GM23338 (cell line): ENCODE results near the gene UGT1A3. TPM values are rescaled to one million over a fixed set of nuclear protein-coding genes. Genes with fewer than 3 reads are reported as not detected.

Experiments used
- ATAC-seq: fragments of 200-7000 bp; cut with Tn5 transposase; 3 replicates; pipeline ENCODE4 v1.9.1; 2020
- DNase-seq: peaks from one replicate; pipeline ENCODE4 v3.0.0-alpha.2; 2015; ENCODE audit warnings: low spot score
- H2AFZ ChIP-seq: fragments of 200-600 bp; sonication (generic); 2 replicates; pipeline ENCODE4 v1.8.0; 2016; ENCODE audit warnings: antibody characterized with exemption, mild to moderate bottlenecking, moderate library complexity
- H3F3A ChIP-seq: fragments of 200-600 bp; sonication (generic); replicated peaks from 2 replicates; pipeline ENCODE4 v1.8.0; 2017; ENCODE audit warnings: antibody characterized with exemption, mixed run types, low read depth
- H3K27ac ChIP-seq: fragments of 200-600 bp; sonication (generic); 2 replicates; pipeline ENCODE4 v1.6.1; 2016; ENCODE audit warnings: low read depth
- H3K27me3 ChIP-seq: fragments of 200-600 bp; sonication (generic); 2 replicates; pipeline ENCODE4 v1.8.0; 2016; ENCODE audit warnings: mild to moderate bottlenecking, mixed run types, moderate library complexity; ENCODE audit not compliant: insufficient read depth
- H3K36me3 ChIP-seq: fragments of 200-600 bp; sonication (generic); 2 replicates; pipeline ENCODE4 v1.8.0; 2016; ENCODE audit warnings: mild to moderate bottlenecking; ENCODE audit not compliant: insufficient read depth
- H3K4me1 ChIP-seq: fragments of 200-600 bp; sonication (generic); 2 replicates; pipeline ENCODE4 v1.8.0; 2016; ENCODE audit warnings: mild to moderate bottlenecking, moderate library complexity; ENCODE audit not compliant: insufficient read depth
- H3K4me2 ChIP-seq: fragments of 200-600 bp; sonication (generic); 2 replicates; pipeline ENCODE4 v1.7.1; 2017; ENCODE audit warnings: mixed run types
- H3K4me3 ChIP-seq: fragments of 200-600 bp; sonication (generic); 2 replicates; pipeline ENCODE4 v1.6.1; 2016; ENCODE audit warnings: mixed run types
- H3K79me2 ChIP-seq: fragments of 200-600 bp; sonication (generic); replicated peaks from 2 replicates; pipeline ENCODE4 v1.8.0; 2017; ENCODE audit warnings: mild to moderate bottlenecking; ENCODE audit not compliant: insufficient read depth
- H3K9me2 ChIP-seq: fragments of 200-600 bp; sonication (generic); 2 replicates; pipeline ENCODE4 v1.8.0; 2017; ENCODE audit not compliant: insufficient read depth
- H4K20me1 ChIP-seq: fragments of 200-600 bp; sonication (generic); replicated peaks from 2 replicates; pipeline ENCODE4 v1.8.0; 2017; ENCODE audit warnings: mild to moderate bottlenecking; ENCODE audit not compliant: insufficient read depth
- H3K27ac Mint-ChIP-seq: 2 replicates; pipeline ENCODE4 v1.8.0; 2020; ENCODE audit warnings: inconsistent platforms, mild to moderate bottlenecking, moderate library complexity, mixed read lengths
- H3K27me3 Mint-ChIP-seq: 3 replicates; pipeline ENCODE4 v1.8.0; 2022; ENCODE audit warnings: low read depth, mild to moderate bottlenecking, moderate library complexity, mixed read lengths, inconsistent platforms; ENCODE audit not compliant: insufficient read depth, poor library complexity
- H3K36me3 Mint-ChIP-seq: 3 replicates; pipeline ENCODE4 v1.8.0; 2021; ENCODE audit warnings: low read depth, mild to moderate bottlenecking, inconsistent platforms, moderate library complexity, mixed read lengths
- H3K4me1 Mint-ChIP-seq: 3 replicates; pipeline ENCODE4 v1.8.0; 2020; ENCODE audit warnings: mild to moderate bottlenecking, inconsistent platforms, mixed read lengths
- H3K4me3 Mint-ChIP-seq: 3 replicates; pipeline ENCODE4 v1.8.0; 2021; ENCODE audit warnings: moderate library complexity, mild to moderate bottlenecking, inconsistent platforms, mixed read lengths
- H3K9me3 Mint-ChIP-seq: 3 replicates; pipeline ENCODE4 v1.8.0; 2020; ENCODE audit warnings: moderate library complexity, mild to moderate bottlenecking, inconsistent platforms, mixed read lengths
- CREB1 ChIP-seq: fragments of 250-450 bp; sonication (Bioruptor Pico); IDR thresholded peaks from 2 replicates; pipeline ENCODE4 v1.5.0; 2020; ENCODE audit warnings: low read depth, mild to moderate bottlenecking, moderate library complexity
- EZH2 ChIP-seq: fragments of 200-600 bp; sonication (generic); IDR thresholded peaks from one replicate; pipeline ENCODE4 v1.8.0; 2017; ENCODE audit warnings: antibody characterized with exemption, mild to moderate bottlenecking, low read depth; ENCODE audit not compliant: unreplicated experiment
- EZH2phosphoT487 ChIP-seq: fragments of 200-600 bp; sonication (generic); IDR thresholded peaks from one replicate; pipeline ENCODE4 v1.8.1; 2018; ENCODE audit warnings: antibody characterized with exemption; ENCODE audit not compliant: unreplicated experiment
- JUNB ChIP-seq: IDR thresholded peaks from one replicate; pipeline ENCODE4 v1.6.1; 2016; ENCODE audit warnings: antibody characterized with exemption; ENCODE audit not compliant: unreplicated experiment
- NANOG ChIP-seq: IDR thresholded peaks from 2 replicates; pipeline ENCODE4 v1.6.1; 2016; ENCODE audit warnings: antibody characterized with exemption, borderline replicate concordance
- POLR2AphosphoS5 ChIP-seq: IDR thresholded peaks from 2 replicates; pipeline ENCODE4 v1.6.1; 2016; ENCODE audit warnings: antibody characterized with exemption, low read depth
- STAT1 ChIP-seq: IDR thresholded peaks from one replicate; pipeline ENCODE4 v1.6.1; 2016; ENCODE audit warnings: antibody characterized with exemption; ENCODE audit not compliant: unreplicated experiment
- ZNF114 ChIP-seq: fragments of 250-450 bp; sonication (Bioruptor Pico); IDR thresholded peaks from 2 replicates; pipeline ENCODE4 v1.5.0; 2020; ENCODE audit warnings: mild to moderate bottlenecking, moderate library complexity
- ZNF331 ChIP-seq: fragments of 250-450 bp; sonication (Bioruptor Pico); IDR thresholded peaks from 2 replicates; pipeline ENCODE4 v1.5.0; 2020; ENCODE audit warnings: low read depth, mild to moderate bottlenecking, moderate library complexity
- polyA plus RNA-seq: library from polyadenylated mRNA; unstranded; fragments of >200 nt; fragmentation: Nextera tagmentation; extraction: Ambion mirVana; gene quantifications from 2 replicates; pipeline ENCODE4 v1.2.1, GENCODE V29; 2016
- total RNA-seq: library from RNA; depleted of rRNA; stranded (reverse); fragments of >200 nt; shearing (Covaris generic); gene quantifications from 2 replicates; pipeline ENCODE4 v1.2.3, GENCODE V29; 2014
- TF ChIP-seq, protein P1 (sequence below): IDR thresholded peaks from 2 replicates; pipeline ENCODE4 v1.6.1; 2016; ENCODE audit warnings: antibody characterized with exemption
- TF ChIP-seq, protein P2 (sequence below): fragments of 250-450 bp; sonication (Bioruptor Pico); IDR thresholded peaks from 2 replicates; pipeline ENCODE4 v1.5.0; 2020; ENCODE audit warnings: mild to moderate bottlenecking, moderate library complexity
- TF ChIP-seq, protein P3 (sequence below): IDR thresholded peaks from one replicate; pipeline ENCODE4 v1.6.1; 2018; ENCODE audit warnings: antibody characterized with exemption; ENCODE audit not compliant: unreplicated experiment
- TF ChIP-seq, protein P4 (sequence below), 2 experiments: fragments of 200-600 bp in 1 of 2; sonication (generic) in 1 of 2; conservative IDR thresholded peaks; 2 replicates each; pipeline versions ENCODE4 v1.5.1 to v1.6.1; 2016 to 2017; ENCODE audit warnings: antibody characterized with exemption in 2 of 2, low read depth in 2 of 2, mild to moderate bottlenecking in 2 of 2, moderate library complexity in 1 of 2

The UGT1A3 gene
- total and polyA plus RNA-seq, 2 experiments from 2014 or later = not detected

GRCh38 chr2:233819884-233820773 lies 91.3 kb downstream of the UGT1A3 start:
- Histone ChIP-seq H3K27ac (no peak overlapping the region), H4K20me1 (no peaks in the 10 kb centered on the region), H3K4me3 (no peak overlapping the region), H3K4me2 (no peak overlapping the region), H3K4me1 (no peaks in the 10 kb centered on the region), H3K79me2 (no peaks in the 10 kb centered on the region), H2AFZ (no peak overlapping the region), H3K27me3 (no peaks in the 10 kb centered on the region), H3F3A (no peaks in the 10 kb centered on the region), H3K9me2 (no peaks in the 10 kb centered on the region), H3K36me3 (no peaks in the 10 kb centered on the region)
- Mint-ChIP-seq H3K9me3 (no peaks in the 10 kb centered on the region), H3K27ac (no peak overlapping the region), H3K4me1 (peaks cover 3% of the 10 kb centered on the region; the same call in 2 of the 3 replicates), H3K36me3 (no peaks in the 10 kb centered on the region), H3K4me3 (no peak overlapping the region), H3K27me3 (peaks cover 15% of the 10 kb centered on the region)
- DNase-seq = no peak
- TF ChIP-seq ZNF114 (no peak), EZH2phosphoT487 (no peak), JUNB (no peak), POLR2AphosphoS5 (no peak), STAT1 (no peak), CREB1 (CRISPR knock-in tag) (no peak), ZNF331 (no peak), NANOG (no peak), EZH2 (no peak)
- TF ChIP-seq, protein P1, sequence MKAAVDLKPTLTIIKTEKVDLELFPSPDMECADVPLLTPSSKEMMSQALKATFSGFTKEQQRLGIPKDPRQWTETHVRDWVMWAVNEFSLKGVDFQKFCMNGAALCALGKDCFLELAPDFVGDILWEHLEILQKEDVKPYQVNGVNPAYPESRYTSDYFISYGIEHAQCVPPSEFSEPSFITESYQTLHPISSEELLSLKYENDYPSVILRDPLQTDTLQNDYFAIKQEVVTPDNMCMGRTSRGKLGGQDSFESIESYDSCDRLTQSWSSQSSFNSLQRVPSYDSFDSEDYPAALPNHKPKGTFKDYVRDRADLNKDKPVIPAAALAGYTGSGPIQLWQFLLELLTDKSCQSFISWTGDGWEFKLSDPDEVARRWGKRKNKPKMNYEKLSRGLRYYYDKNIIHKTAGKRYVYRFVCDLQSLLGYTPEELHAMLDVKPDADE = no peak
- TF ChIP-seq, protein P2, sequence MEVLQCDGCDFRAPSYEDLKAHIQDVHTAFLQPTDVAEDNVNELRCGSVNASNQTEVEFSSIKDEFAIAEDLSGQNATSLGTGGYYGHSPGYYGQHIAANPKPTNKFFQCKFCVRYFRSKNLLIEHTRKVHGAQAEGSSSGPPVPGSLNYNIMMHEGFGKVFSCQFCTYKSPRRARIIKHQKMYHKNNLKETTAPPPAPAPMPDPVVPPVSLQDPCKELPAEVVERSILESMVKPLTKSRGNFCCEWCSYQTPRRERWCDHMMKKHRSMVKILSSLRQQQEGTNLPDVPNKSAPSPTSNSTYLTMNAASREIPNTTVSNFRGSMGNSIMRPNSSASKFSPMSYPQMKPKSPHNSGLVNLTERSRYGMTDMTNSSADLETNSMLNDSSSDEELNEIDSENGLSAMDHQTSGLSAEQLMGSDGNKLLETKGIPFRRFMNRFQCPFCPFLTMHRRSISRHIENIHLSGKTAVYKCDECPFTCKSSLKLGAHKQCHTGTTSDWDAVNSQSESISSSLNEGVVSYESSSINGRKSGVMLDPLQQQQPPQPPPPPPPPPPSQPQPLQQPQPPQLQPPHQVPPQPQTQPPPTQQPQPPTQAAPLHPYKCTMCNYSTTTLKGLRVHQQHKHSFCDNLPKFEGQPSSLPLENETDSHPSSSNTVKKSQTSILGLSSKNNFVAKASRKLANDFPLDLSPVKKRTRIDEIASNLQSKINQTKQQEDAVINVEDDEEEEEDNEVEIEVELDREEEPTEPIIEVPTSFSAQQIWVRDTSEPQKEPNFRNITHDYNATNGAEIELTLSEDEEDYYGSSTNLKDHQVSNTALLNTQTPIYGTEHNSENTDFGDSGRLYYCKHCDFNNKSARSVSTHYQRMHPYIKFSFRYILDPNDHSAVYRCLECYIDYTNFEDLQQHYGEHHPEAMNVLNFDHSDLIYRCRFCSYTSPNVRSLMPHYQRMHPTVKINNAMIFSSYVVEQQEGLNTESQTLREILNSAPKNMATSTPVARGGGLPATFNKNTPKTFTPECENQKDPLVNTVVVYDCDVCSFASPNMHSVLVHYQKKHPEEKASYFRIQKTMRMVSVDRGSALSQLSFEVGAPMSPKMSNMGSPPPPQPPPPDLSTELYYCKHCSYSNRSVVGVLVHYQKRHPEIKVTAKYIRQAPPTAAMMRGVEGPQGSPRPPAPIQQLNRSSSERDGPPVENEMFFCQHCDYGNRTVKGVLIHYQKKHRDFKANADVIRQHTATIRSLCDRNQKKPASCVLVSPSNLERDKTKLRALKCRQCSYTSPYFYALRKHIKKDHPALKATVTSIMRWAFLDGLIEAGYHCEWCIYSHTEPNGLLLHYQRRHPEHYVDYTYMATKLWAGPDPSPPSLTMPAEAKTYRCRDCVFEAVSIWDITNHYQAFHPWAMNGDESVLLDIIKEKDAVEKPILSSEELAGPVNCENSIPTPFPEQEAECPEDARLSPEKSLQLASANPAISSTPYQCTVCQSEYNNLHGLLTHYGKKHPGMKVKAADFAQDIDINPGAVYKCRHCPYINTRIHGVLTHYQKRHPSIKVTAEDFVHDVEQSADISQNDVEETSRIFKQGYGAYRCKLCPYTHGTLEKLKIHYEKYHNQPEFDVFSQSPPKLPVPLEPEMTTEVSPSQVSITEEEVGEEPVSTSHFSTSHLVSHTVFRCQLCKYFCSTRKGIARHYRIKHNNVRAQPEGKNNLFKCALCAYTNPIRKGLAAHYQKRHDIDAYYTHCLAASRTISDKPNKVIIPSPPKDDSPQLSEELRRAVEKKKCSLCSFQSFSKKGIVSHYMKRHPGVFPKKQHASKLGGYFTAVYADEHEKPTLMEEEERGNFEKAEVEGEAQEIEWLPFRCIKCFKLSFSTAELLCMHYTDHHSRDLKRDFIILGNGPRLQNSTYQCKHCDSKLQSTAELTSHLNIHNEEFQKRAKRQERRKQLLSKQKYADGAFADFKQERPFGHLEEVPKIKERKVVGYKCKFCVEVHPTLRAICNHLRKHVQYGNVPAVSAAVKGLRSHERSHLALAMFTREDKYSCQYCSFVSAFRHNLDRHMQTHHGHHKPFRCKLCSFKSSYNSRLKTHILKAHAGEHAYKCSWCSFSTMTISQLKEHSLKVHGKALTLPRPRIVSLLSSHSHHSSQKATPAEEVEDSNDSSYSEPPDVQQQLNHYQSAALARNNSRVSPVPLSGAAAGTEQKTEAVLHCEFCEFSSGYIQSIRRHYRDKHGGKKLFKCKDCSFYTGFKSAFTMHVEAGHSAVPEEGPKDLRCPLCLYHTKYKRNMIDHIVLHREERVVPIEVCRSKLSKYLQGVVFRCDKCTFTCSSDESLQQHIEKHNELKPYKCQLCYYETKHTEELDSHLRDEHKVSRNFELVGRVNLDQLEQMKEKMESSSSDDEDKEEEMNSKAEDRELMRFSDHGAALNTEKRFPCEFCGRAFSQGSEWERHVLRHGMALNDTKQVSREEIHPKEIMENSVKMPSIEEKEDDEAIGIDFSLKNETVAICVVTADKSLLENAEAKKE (CRISPR knock-in tag) = no peak
- TF ChIP-seq, protein P3, sequence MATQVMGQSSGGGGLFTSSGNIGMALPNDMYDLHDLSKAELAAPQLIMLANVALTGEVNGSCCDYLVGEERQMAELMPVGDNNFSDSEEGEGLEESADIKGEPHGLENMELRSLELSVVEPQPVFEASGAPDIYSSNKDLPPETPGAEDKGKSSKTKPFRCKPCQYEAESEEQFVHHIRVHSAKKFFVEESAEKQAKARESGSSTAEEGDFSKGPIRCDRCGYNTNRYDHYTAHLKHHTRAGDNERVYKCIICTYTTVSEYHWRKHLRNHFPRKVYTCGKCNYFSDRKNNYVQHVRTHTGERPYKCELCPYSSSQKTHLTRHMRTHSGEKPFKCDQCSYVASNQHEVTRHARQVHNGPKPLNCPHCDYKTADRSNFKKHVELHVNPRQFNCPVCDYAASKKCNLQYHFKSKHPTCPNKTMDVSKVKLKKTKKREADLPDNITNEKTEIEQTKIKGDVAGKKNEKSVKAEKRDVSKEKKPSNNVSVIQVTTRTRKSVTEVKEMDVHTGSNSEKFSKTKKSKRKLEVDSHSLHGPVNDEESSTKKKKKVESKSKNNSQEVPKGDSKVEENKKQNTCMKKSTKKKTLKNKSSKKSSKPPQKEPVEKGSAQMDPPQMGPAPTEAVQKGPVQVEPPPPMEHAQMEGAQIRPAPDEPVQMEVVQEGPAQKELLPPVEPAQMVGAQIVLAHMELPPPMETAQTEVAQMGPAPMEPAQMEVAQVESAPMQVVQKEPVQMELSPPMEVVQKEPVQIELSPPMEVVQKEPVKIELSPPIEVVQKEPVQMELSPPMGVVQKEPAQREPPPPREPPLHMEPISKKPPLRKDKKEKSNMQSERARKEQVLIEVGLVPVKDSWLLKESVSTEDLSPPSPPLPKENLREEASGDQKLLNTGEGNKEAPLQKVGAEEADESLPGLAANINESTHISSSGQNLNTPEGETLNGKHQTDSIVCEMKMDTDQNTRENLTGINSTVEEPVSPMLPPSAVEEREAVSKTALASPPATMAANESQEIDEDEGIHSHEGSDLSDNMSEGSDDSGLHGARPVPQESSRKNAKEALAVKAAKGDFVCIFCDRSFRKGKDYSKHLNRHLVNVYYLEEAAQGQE = no peak
- TF ChIP-seq, protein P4, sequence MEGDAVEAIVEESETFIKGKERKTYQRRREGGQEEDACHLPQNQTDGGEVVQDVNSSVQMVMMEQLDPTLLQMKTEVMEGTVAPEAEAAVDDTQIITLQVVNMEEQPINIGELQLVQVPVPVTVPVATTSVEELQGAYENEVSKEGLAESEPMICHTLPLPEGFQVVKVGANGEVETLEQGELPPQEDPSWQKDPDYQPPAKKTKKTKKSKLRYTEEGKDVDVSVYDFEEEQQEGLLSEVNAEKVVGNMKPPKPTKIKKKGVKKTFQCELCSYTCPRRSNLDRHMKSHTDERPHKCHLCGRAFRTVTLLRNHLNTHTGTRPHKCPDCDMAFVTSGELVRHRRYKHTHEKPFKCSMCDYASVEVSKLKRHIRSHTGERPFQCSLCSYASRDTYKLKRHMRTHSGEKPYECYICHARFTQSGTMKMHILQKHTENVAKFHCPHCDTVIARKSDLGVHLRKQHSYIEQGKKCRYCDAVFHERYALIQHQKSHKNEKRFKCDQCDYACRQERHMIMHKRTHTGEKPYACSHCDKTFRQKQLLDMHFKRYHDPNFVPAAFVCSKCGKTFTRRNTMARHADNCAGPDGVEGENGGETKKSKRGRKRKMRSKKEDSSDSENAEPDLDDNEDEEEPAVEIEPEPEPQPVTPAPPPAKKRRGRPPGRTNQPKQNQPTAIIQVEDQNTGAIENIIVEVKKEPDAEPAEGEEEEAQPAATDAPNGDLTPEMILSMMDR (conservative IDR thresholded peaks at IDR 0.05; ENCODE audit: low read depth in 2 of 2) = no peak
- ATAC-seq = no peak
